Tibial artery (tissue), 4 donors: ENCODE results near the gene UNC93B1.

Experiments
- DNase-seq, 2 donors: peaks; one replicate each; pipeline ENCODE4 v3.0.0-alpha.2; 2019
- H3K27ac ChIP-seq, 2 donors: fragments of 200-600 bp; sonication (generic) in 1 of 2; 1 replicate in 1 of 2; 2 replicates in 1 of 2; pipeline ENCODE4 v1.5.1; 2018 to 2019; ENCODE audit warnings: mild to moderate bottlenecking in 1 of 2
- H3K27me3 ChIP-seq, 2 donors: fragments of 200-600 bp; sonication (generic) in 1 of 2; one replicate each; pipeline versions ENCODE4 v1.5.1 to v1.6.0; 2016 to 2019
- H3K36me3 ChIP-seq, 3 donors: fragments of 200-600 bp; sonication (generic) in 2 of 3; one replicate each; pipeline ENCODE4 v1.5.1; 2016 to 2019; ENCODE audit warnings: mild to moderate bottlenecking in 2 of 3
- H3K4me1 ChIP-seq, 4 donors: fragments of 200-600 bp; sonication (generic) in 2 of 4; 1 replicate in 3 of 4; 2 replicates in 1 of 4; pipeline ENCODE4 v1.5.1; 2016 to 2019
- H3K4me3 ChIP-seq, 2 donors: fragments of 200-600 bp; sonication (generic) in 1 of 2; 1 replicate in 1 of 2; 2 replicates in 1 of 2; pipeline ENCODE4 v1.5.1; 2018 to 2019; ENCODE audit warnings: mild to moderate bottlenecking in 2 of 2
- H3K9me3 ChIP-seq, 3 donors: fragments of 200-600 bp; sonication (generic) in 1 of 3; one replicate each; pipeline ENCODE4 v1.5.1; 2016 to 2019
- intact Hi-C: fragments of 100-400 bp; cut with DNase I; formaldehyde crosslinking; loops from one replicate; pipeline ENCODE4 v1.15.0; 2023; ENCODE audit warnings: low total_unique reads
- TF ChIP-seq, protein P1 (sequence below), 2 experiments: fragments of 200-600 bp in 1 of 2; fragments of 450-650 bp in 1 of 2; IDR thresholded peaks; one replicate each; pipeline ENCODE4 v1.5.1; 2017 to 2019; ENCODE audit warnings: antibody characterized with exemption in 2 of 2, mild to moderate bottlenecking in 1 of 2, moderate library complexity in 1 of 2

The UNC93B1 gene

DNA sequence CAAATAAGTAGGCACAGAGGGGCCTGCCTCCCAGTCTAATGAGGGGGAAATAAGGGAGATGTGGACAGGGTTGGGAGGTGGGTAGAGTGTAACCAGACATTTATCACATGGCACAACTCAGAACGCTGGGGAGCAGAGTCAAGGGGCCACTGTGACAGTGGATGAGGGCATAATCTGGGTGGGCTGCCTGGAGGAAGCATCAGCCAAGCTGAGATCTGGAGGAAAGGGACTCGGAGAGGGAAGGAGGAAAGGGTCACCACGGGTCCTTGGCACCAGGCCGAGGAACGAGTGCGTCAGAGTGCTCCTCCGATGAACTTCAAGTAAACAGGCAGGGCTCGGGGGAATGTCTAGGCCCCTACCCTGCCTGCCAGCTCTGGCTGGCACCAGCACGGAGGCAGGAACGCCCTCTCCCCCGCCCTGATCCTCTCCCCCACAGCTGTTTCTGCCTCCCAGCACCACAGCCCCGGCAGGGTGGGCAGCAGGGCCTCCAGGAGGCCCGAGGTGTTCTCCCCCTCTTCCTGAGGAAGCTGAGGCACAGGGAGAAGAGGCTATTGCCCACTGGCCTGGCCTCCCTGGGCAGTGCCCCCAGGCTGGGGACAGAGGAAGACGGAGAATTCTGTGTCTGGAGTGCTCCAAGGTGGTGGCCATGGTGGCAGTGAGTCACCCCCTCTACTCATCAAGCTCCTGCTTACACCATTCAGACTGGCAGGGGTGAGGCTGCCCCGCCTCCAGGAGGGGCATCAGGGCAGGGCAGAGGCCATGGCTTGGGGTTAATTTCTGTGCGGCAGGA lies 10.5 kb upstream of the UNC93B1 start:
- TF ChIP-seq, protein P1, sequence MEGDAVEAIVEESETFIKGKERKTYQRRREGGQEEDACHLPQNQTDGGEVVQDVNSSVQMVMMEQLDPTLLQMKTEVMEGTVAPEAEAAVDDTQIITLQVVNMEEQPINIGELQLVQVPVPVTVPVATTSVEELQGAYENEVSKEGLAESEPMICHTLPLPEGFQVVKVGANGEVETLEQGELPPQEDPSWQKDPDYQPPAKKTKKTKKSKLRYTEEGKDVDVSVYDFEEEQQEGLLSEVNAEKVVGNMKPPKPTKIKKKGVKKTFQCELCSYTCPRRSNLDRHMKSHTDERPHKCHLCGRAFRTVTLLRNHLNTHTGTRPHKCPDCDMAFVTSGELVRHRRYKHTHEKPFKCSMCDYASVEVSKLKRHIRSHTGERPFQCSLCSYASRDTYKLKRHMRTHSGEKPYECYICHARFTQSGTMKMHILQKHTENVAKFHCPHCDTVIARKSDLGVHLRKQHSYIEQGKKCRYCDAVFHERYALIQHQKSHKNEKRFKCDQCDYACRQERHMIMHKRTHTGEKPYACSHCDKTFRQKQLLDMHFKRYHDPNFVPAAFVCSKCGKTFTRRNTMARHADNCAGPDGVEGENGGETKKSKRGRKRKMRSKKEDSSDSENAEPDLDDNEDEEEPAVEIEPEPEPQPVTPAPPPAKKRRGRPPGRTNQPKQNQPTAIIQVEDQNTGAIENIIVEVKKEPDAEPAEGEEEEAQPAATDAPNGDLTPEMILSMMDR (IDR thresholded peaks at IDR 0.05) = no peak
- Histone ChIP-seq H3K4me1 (peaks cover 4 to 80% (median 66%) of the 10 kb centered on the region in 4 donors), H3K36me3 (no peaks in the 10 kb centered on the region), H3K9me3 (no peaks in the 10 kb centered on the region), H3K4me3 (no peak overlapping the region), H3K27me3 (no peaks in the 10 kb centered on the region), H3K27ac (peak overlapping the region; percentile 93 to 94)
- intact Hi-C loops = loop anchor here (5.0 kb wide), 1 partner anchor 108 kb away; the partner anchor contains the start of gene CHKA
- DNase-seq = peak; percentile 67 to 93

GRCh38 chr11:68013611-68014156 lies 9.8 kb upstream of the UNC93B1 start:
- Histone ChIP-seq H3K27ac (peak overlapping the region; percentile 93 to 94), H3K9me3 (no peaks in the 10 kb centered on the region), H3K4me1 (peaks cover 4 to 87% (median 70%) of the 10 kb centered on the region in 4 donors), H3K4me3 (no peak overlapping the region), H3K27me3 (no peaks in the 10 kb centered on the region), H3K36me3 (no peaks in the 10 kb centered on the region)
- intact Hi-C loops = loop anchor here (5.0 kb wide), 1 partner anchor 109 kb away; the partner anchor contains the start of gene CHKA
- TF ChIP-seq, protein P1 (IDR thresholded peaks at IDR 0.05) = no peak
- DNase-seq = no peak

DNA sequence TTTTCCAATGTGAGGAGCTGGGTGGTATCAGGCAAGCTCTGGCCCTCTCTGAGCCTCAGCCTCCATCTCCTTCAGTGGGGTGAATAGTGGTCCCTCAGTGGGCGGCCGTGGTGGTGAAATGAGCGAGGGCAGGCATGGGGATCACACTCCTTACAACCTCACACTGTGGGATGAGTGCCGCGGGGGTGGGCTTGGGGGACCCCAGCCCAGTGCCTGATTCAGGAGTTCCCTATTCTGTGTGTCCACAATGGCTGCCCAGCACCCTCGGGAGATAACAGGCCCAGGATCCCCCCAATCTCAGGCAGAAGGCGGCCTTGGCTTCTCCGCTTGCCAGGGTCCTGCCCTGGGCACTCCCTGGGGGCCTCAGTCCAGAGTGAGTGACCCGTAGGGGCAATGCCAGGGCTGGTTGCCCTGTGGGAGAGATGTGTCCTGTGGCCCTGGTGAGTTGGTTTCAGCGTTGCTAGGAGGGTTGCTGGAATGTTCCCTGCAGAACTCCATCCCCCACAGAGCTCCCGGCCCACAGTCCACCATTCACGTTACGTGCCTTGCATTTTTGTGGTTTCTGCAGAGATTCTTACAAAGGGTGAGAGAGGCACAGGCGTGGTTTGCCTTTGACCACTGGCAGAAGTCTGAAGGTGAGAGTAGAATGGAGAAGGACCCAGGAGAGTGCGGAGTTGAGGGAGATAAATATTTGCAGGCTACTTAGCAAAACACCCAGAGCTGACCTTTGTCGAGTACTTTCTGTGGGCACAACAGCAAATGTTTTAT lies 9.1 kb upstream of the UNC93B1 start:
- peak overlapping the region; percentile 93 to 94 for H3K27ac ChIP-seq
- DNase-seq = peak; percentile 54 to 88
- H3K9me3 ChIP-seq = no peaks in the 10 kb centered on the region
- H3K36me3 ChIP-seq = no peaks in the 10 kb centered on the region
- peaks cover 4 to 92% (median 73%) of the 10 kb centered on the region in 4 donors for H3K4me1 ChIP-seq
- intact Hi-C loops = loop anchor here (5.0 kb wide), 1 partner anchor 109 kb away; the partner anchor contains the start of gene CHKA
- TF ChIP-seq, protein P1 (IDR thresholded peaks at IDR 0.05) = no peak
- H3K4me3 ChIP-seq = no peak overlapping the region
- H3K27me3 ChIP-seq = no peaks in the 10 kb centered on the region

GRCh38 chr11:68012044-68012842 lies 8.3 kb upstream of the UNC93B1 start:
- Histone ChIP-seq H3K27me3 (no peaks in the 10 kb centered on the region), H3K36me3 (no peaks in the 10 kb centered on the region), H3K9me3 (no peaks in the 10 kb centered on the region), H3K27ac (peak overlapping the region; percentile 93 to 94), H3K4me3 (no peak overlapping the region), H3K4me1 (peaks cover 4 to 87% (median 72%) of the 10 kb centered on the region in 4 donors)
- intact Hi-C loops = loop anchor here (5.0 kb wide), 1 partner anchor 110 kb away; the partner anchor contains the start of gene CHKA
- no peak for DNase-seq
- TF ChIP-seq, protein P1 (IDR thresholded peaks at IDR 0.05) = no peak
